ENCODE results near the gene LAMTOR1.

- TF ChIP-seq CTCF (conservative IDR thresholded peaks at IDR 0.05; ENCODE audit: low read depth, low read length): no peak
- TF ChIP-seq EZH2 (IDR thresholded peaks at IDR 0.05; ENCODE audit: borderline replicate concordance, low read depth, low read length, poor library complexity, severe bottlenecking): no peak
Measured at GRCh38 chr11:72123117-72123653, 20.1 kb upstream of the LAMTOR1 start.
